HepG2 (cell line): ENCODE measurements around the gene CARMIL1. TPM values are rescaled to one million over a fixed set of nuclear protein-coding genes. Genes with fewer than 3 reads are reported as not detected.

ENCODE experiments used
- CBFB ChIP-seq: sonication (generic); formaldehyde crosslinking; IDR thresholded peaks from 2 replicates; pipeline ENCODE4 v1.4.0; 2020; ENCODE audit warnings: missing genetic modification reagents
- DPF2 ChIP-seq: sonication (generic); formaldehyde crosslinking; IDR thresholded peaks from 2 replicates; pipeline ENCODE4 v1.4.0; 2020; ENCODE audit warnings: mild to moderate bottlenecking, low read depth, missing genetic modification reagents, borderline replicate concordance
- FOXA3 ChIP-seq: IDR thresholded peaks from 2 replicates; pipeline ENCODE4 v1.6.1; 2016; ENCODE audit warnings: missing genetic modification reagents, missing compliant biosample characterization
- HOXD1 ChIP-seq: sonication (generic); formaldehyde crosslinking; IDR thresholded peaks from 2 replicates; pipeline ENCODE4 v1.5.0; 2020; ENCODE audit warnings: missing genetic modification reagents
- MAFF ChIP-seq: IDR thresholded peaks from 2 replicates; pipeline ENCODE4 v1.6.1; 2011; ENCODE audit warnings: low read depth, low read length, improper control_type of control experiment
- MIER2 ChIP-seq: IDR thresholded peaks from 2 replicates; pipeline ENCODE4 v1.6.1; 2016; ENCODE audit warnings: missing biosample characterization, missing genetic modification reagents
- MTA3 ChIP-seq: sonication (generic); formaldehyde crosslinking; IDR thresholded peaks from 2 replicates; pipeline ENCODE4 v1.4.0; 2020; ENCODE audit warnings: missing genetic modification reagents
- MTF1 ChIP-seq: sonication (generic); formaldehyde crosslinking; IDR thresholded peaks from 2 replicates; pipeline ENCODE4 v1.5.0; 2020; ENCODE audit warnings: missing genetic modification reagents
- NPAS2 ChIP-seq: sonication (generic); formaldehyde crosslinking; IDR thresholded peaks from 2 replicates; pipeline ENCODE4 v1.8.0; 2022; ENCODE audit warnings: mild to moderate bottlenecking, missing genetic modification reagents, borderline replicate concordance
- RCOR2 ChIP-seq: IDR thresholded peaks from 2 replicates; pipeline ENCODE4 v1.6.1; 2016; ENCODE audit warnings: missing biosample characterization, missing genetic modification reagents
- RXRB ChIP-seq: IDR thresholded peaks from 2 replicates; pipeline ENCODE4 v1.6.1; 2016; ENCODE audit warnings: borderline replicate concordance, missing genetic modification reagents, missing compliant biosample characterization
- SALL1 ChIP-seq: sonication (generic); formaldehyde crosslinking; IDR thresholded peaks from 2 replicates; pipeline ENCODE4 v1.8.0; 2022; ENCODE audit warnings: mild to moderate bottlenecking, missing genetic modification reagents
- SMARCC2 ChIP-seq: fragments of 450-650 bp; IDR thresholded peaks from 2 replicates; pipeline ENCODE4 v1.6.1; 2017; ENCODE audit warnings: antibody characterized with exemption, mild to moderate bottlenecking
- SOX5 ChIP-seq: IDR thresholded peaks from 2 replicates; pipeline ENCODE4 v1.6.1; 2016; ENCODE audit warnings: borderline replicate concordance
- U2AF1 ChIP-seq: fragments of 200-400 bp; formaldehyde crosslinking; optimal IDR thresholded peaks from 2 replicates; pipeline ENCODE3; 2017; ENCODE audit warnings: mild to moderate bottlenecking, low read depth, low read length
- XRCC5 ChIP-seq: fragments of 200-400 bp; formaldehyde crosslinking; optimal IDR thresholded peaks from 2 replicates; pipeline ENCODE3; 2017; ENCODE audit warnings: mild to moderate bottlenecking, low read length
- ZMYM4 ChIP-seq: sonication (generic); formaldehyde crosslinking; IDR thresholded peaks from 2 replicates; pipeline ENCODE4 v1.8.1; 2023; ENCODE audit warnings: mild to moderate bottlenecking, missing genetic modification reagents
- ZNF337 ChIP-seq: sonication (generic); formaldehyde crosslinking; IDR thresholded peaks from 2 replicates; pipeline ENCODE4 v1.5.1; 2020; ENCODE audit warnings: missing genetic modification reagents, low read depth, mild to moderate bottlenecking, borderline replicate concordance
- ZNF761 ChIP-seq: sonication (generic); formaldehyde crosslinking; conservative IDR thresholded peaks from 2 replicates; pipeline ENCODE4 v1.4.0; 2020; ENCODE audit warnings: mild to moderate bottlenecking, missing genetic modification reagents
- ZNF781 ChIP-seq: sonication (generic); formaldehyde crosslinking; IDR thresholded peaks from 2 replicates; pipeline ENCODE4 v1.5.1; 2020; ENCODE audit warnings: borderline replicate concordance, mild to moderate bottlenecking, missing genetic modification reagents; ENCODE audit errors: not compliant biosample characterization
- polyA plus RNA-seq, 8 experiments: library from polyadenylated mRNA; depleted of rRNA in 3 of 8; stranded (reverse) in 7 of 8; unstranded in 1 of 8; fragments of >200 nt; fragmentation: Illumina TruSeq in 4 of 8; extraction: Trizol in 4 of 8; gene quantifications; 2 replicates each; pipeline versions ENCODE4 v1.2.1 to v1.2.3, GENCODE V29; 2011 to 2016; ENCODE audit warnings: low read depth in 4 of 8, missing spikeins in 1 of 8, mixed read lengths in 1 of 8; ENCODE audit not compliant: insufficient read depth in 1 of 8
- total RNA-seq, 5 experiments: library from RNA; depleted of rRNA; stranded (reverse); fragments of >200 nt; fragmentation: Illumina TruSeq; extraction: Trizol; gene quantifications; 2 replicates each; pipeline ENCODE4 v1.2.3, GENCODE V29; 2016; ENCODE audit warnings: low read depth in 1 of 5
- TF ChIP-seq, protein P1 (sequence below): sonication (generic); formaldehyde crosslinking; conservative IDR thresholded peaks from 2 replicates; pipeline ENCODE4 v1.8.0; 2022; ENCODE audit warnings: mild to moderate bottlenecking, moderate library complexity, missing genetic modification reagents
- TF ChIP-seq, protein P2 (sequence below): sonication (generic); formaldehyde crosslinking; IDR thresholded peaks from 2 replicates; pipeline ENCODE4 v1.8.0; 2022; ENCODE audit warnings: missing genetic modification reagents, mild to moderate bottlenecking, moderate library complexity, borderline replicate concordance
- TF ChIP-seq, protein P3 (sequence below): sonication (generic); formaldehyde crosslinking; IDR thresholded peaks from 2 replicates; pipeline ENCODE4 v1.4.0; 2020; ENCODE audit warnings: mild to moderate bottlenecking, missing genetic modification reagents
- TF ChIP-seq, protein P4 (sequence below): IDR thresholded peaks from 2 replicates; pipeline ENCODE4 v1.6.1; 2016; ENCODE audit warnings: control low read depth

Gene CARMIL1
- total and polyA plus RNA-seq, 2 of the 13 experiments (the other 11 are each of a cell fraction or from before 2014, with no cell fraction given): 1.8 to 2.6 TPM

DNA sequence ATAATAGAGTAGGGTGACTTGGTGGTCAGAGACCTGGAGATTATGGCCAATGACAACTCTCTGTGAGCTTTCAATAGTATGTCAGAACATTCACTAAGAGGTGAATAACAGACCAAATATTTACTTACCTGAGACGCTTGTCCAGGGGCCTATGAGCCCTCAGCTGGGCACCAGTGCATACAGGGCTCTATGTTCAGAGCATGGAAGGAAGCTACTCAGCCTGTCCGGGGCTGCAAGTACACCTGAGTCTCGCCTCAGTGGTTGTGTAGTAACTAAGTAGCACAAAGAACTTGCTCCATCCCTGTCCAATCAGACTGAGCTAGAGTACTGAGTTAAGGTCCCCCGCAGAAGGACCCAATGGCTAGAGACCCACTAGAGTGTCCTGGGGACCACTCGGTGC lies 361.3 kb downstream of the CARMIL1 start (continued):
- TF ChIP-seq, protein P1, sequence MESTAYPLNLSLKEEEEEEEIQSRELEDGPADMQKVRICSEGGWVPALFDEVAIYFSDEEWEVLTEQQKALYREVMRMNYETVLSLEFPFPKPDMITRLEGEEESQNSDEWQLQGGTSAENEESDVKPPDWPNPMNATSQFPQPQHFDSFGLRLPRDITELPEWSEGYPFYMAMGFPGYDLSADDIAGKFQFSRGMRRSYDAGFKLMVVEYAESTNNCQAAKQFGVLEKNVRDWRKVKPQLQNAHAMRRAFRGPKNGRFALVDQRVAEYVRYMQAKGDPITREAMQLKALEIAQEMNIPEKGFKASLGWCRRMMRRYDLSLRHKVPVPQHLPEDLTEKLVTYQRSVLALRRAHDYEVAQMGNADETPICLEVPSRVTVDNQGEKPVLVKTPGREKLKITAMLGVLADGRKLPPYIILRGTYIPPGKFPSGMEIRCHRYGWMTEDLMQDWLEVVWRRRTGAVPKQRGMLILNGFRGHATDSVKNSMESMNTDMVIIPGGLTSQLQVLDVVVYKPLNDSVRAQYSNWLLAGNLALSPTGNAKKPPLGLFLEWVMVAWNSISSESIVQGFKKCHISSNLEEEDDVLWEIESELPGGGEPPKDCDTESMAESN (CRISPR knock-in tag): 0 out of 2 replicates have a peak, but pooled peaks have one; percentile 37
- TF ChIP-seq SMARCC2 (no peak), FOXA3 (CRISPR knock-in tag) (peak; percentile 74), SOX5 (CRISPR knock-in tag) (peak; percentile 77; the same call in 1 of the 2 replicates), DPF2 (CRISPR knock-in tag) (peak; percentile 14; the same call in 1 of the 2 replicates), MTA3 (CRISPR knock-in tag) (no peak), NPAS2 (CRISPR knock-in tag) (no peak), MAFF (no peak), MTF1 (CRISPR knock-in tag) (no peak), MIER2 (CRISPR knock-in tag) (peak; percentile 88; the same call in 1 of the 2 replicates), RXRB (CRISPR knock-in tag) (peak; percentile 55; the same call in 1 of the 2 replicates), ZNF337 (CRISPR knock-in tag) (no peak), SALL1 (CRISPR knock-in tag) (peak; percentile 81), XRCC5 (no peak), ZNF761 (CRISPR knock-in tag) (no peak), HOXD1 (CRISPR knock-in tag) (peak; percentile 31; the same call in 1 of the 2 replicates), ZNF781 (CRISPR knock-in tag) (no peak), ZMYM4 (CRISPR knock-in tag) (peak; percentile 55; the same call in 1 of the 2 replicates), U2AF1 (no peak), CBFB (CRISPR knock-in tag) (no peak), RCOR2 (0 out of 2 replicates have a peak, but pooled peaks have one; percentile 36)
- TF ChIP-seq, protein P2, sequence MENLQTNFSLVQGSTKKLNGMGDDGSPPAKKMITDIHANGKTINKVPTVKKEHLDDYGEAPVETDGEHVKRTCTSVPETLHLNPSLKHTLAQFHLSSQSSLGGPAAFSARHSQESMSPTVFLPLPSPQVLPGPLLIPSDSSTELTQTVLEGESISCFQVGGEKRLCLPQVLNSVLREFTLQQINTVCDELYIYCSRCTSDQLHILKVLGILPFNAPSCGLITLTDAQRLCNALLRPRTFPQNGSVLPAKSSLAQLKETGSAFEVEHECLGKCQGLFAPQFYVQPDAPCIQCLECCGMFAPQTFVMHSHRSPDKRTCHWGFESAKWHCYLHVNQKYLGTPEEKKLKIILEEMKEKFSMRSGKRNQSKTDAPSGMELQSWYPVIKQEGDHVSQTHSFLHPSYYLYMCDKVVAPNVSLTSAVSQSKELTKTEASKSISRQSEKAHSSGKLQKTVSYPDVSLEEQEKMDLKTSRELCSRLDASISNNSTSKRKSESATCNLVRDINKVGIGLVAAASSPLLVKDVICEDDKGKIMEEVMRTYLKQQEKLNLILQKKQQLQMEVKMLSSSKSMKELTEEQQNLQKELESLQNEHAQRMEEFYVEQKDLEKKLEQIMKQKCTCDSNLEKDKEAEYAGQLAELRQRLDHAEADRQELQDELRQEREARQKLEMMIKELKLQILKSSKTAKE: no peak
- TF ChIP-seq, protein P3, sequence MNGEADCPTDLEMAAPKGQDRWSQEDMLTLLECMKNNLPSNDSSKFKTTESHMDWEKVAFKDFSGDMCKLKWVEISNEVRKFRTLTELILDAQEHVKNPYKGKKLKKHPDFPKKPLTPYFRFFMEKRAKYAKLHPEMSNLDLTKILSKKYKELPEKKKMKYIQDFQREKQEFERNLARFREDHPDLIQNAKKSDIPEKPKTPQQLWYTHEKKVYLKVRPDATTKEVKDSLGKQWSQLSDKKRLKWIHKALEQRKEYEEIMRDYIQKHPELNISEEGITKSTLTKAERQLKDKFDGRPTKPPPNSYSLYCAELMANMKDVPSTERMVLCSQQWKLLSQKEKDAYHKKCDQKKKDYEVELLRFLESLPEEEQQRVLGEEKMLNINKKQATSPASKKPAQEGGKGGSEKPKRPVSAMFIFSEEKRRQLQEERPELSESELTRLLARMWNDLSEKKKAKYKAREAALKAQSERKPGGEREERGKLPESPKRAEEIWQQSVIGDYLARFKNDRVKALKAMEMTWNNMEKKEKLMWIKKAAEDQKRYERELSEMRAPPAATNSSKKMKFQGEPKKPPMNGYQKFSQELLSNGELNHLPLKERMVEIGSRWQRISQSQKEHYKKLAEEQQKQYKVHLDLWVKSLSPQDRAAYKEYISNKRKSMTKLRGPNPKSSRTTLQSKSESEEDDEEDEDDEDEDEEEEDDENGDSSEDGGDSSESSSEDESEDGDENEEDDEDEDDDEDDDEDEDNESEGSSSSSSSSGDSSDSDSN (CRISPR knock-in tag): 0 out of 2 replicates have a peak, but pooled peaks have one; percentile 16
- TF ChIP-seq, protein P4, sequence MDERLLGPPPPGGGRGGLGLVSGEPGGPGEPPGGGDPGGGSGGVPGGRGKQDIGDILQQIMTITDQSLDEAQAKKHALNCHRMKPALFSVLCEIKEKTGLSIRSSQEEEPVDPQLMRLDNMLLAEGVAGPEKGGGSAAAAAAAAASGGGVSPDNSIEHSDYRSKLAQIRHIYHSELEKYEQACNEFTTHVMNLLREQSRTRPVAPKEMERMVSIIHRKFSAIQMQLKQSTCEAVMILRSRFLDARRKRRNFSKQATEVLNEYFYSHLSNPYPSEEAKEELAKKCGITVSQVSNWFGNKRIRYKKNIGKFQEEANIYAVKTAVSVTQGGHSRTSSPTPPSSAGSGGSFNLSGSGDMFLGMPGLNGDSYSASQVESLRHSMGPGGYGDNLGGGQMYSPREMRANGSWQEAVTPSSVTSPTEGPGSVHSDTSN (CRISPR knock-in tag): no peak
